K562 (cell line): ENCODE measurements around the gene TTC16. TPM values are rescaled to one million over a fixed set of nuclear protein-coding genes. Genes with fewer than 3 reads are reported as not detected.
"Not testable (repeated sequence)": the region's sequence is repeated elsewhere in the genome, so short reads cannot be mapped to it uniquely, and the experiment has no call there.

ENCODE experiments used
- ATAC-seq: fragments of 200-7000 bp; cut with Tn5 transposase; 3 replicates; pipeline ENCODE4 v1.9.1; 2020; ENCODE audit warnings: moderate library complexity
- BruUV-seq: library from RNA; stranded (reverse); fragments of 400-500 nt; replicated peaks from 2 replicates; lab custom pipeline; 2021; lab: Mats Ljungman, UMichigan
- CTCF ChIA-PET: fragments of 300-600 bp; formaldehyde crosslinking; extraction: SDS; loops from one replicate; lab custom pipeline; 2021; ENCODE audit warnings: low intra/inter-chr PET ratio; lab: Yijun Ruan, JAX
- POLR2A ChIA-PET: fragments of 300-600, 350-650 bp; sonication (Branson Sonifier 250); formaldehyde crosslinking; extraction: SDS; loops from one replicate; lab custom pipeline; 2021; ENCODE audit warnings: antibody characterized with exemption, inconsistent platforms; lab: Yijun Ruan, JAX
- DNase-seq, 4 experiments: peaks; one replicate each; pipeline versions ENCODE4 v3.0.0 to v3.0.0-alpha.2; 2011 to 2018; ENCODE audit warnings: low spot score in 3 of 4, mixed read lengths in 3 of 4; ENCODE audit errors: extremely low read depth in 1 of 4
- FAIRE-seq: peaks from 2 replicates; lab custom pipeline; 2011; peaks lifted over from hg19 to GRCh38; lab: Jason Lieb, UNC
- H2AFZ ChIP-seq: 2 replicates; pipeline ENCODE4 v1.6.0; 2011; ENCODE audit warnings: low read depth, low read length, control low read depth, inconsistent platforms
- H3K27ac ChIP-seq: fragments of 200-600 bp; 3 replicates; pipeline ENCODE4 v1.8.0; 2011; ENCODE audit warnings: low read depth, mild to moderate bottlenecking, control low read depth, inconsistent platforms, low read length, moderate library complexity, mixed read lengths; ENCODE audit errors: extremely low read depth
- H3K27me3 ChIP-seq, 2 experiments: fragments of 300-600 bp in 1 of 2; 2 replicates in 1 of 2; 3 replicates in 1 of 2; pipeline versions ENCODE4 v1.6.0 to v1.8.0; 2011; ENCODE audit warnings: inconsistent platforms in 2 of 2, low read length in 2 of 2, mild to moderate bottlenecking in 1 of 2, mixed read lengths in 1 of 2, moderate library complexity in 1 of 2; ENCODE audit not compliant: control insufficient read depth in 2 of 2, insufficient read depth in 2 of 2
- H3K36me3 ChIP-seq: fragments of 300-600 bp; 3 replicates; pipeline ENCODE4 v1.8.0; 2011; ENCODE audit warnings: mild to moderate bottlenecking, low read length, inconsistent platforms; ENCODE audit not compliant: control insufficient read depth, insufficient read depth
- H3K4me1 ChIP-seq, 2 experiments: fragments of 200-600 bp in 1 of 2; replicated peaks in 1 of 2; 2 replicates in 1 of 2; 3 replicates in 1 of 2; pipeline versions ENCODE4 v1.5.1 to v1.8.0; 2011; ENCODE audit warnings: inconsistent platforms in 2 of 2, low read length in 2 of 2, mild to moderate bottlenecking in 1 of 2, mixed read lengths in 1 of 2, moderate library complexity in 1 of 2; ENCODE audit not compliant: control insufficient read depth in 2 of 2, insufficient read depth in 2 of 2
- H3K4me2 ChIP-seq: 2 replicates; pipeline ENCODE4 v1.6.1; 2011; ENCODE audit warnings: low read length, control low read depth, inconsistent platforms, mixed read lengths; ENCODE audit not compliant: insufficient read depth
- H3K4me3 ChIP-seq: fragments of 200-600 bp; sonication (generic), shearing (Covaris generic); 2 replicates; pipeline ENCODE4 v1.5.1; 2016; ENCODE audit warnings: control low read depth, inconsistent platforms
- H3K79me2 ChIP-seq: fragments of 200-600 bp; 3 replicates; pipeline ENCODE4 v1.8.0; 2011; ENCODE audit warnings: low read length, inconsistent platforms; ENCODE audit not compliant: control insufficient read depth, insufficient read depth
- H3K9ac ChIP-seq, 2 experiments: 2 replicates each; pipeline versions ENCODE4 v1.6.0 to v1.6.1; 2011; ENCODE audit warnings: low read depth in 2 of 2, low read length in 2 of 2, control low read depth in 1 of 2, inconsistent platforms in 1 of 2, mild to moderate bottlenecking in 1 of 2, mixed read lengths in 1 of 2; ENCODE audit not compliant: insufficient read depth in 1 of 2
- H3K9me1 ChIP-seq: one replicate; pipeline ENCODE4 v1.6.0; 2011; ENCODE audit warnings: inconsistent platforms, mild to moderate bottlenecking, low read length, moderate library complexity; ENCODE audit not compliant: control insufficient read depth, insufficient read depth
- H3K9me3 ChIP-seq: replicated peaks from 2 replicates; pipeline ENCODE4 v1.5.1; 2011; ENCODE audit warnings: low read depth, low read length, inconsistent platforms; ENCODE audit not compliant: control insufficient read depth, insufficient read depth
- H4K20me1 ChIP-seq: replicated peaks from 2 replicates; pipeline ENCODE4 v1.6.1; 2011; ENCODE audit warnings: low read length, inconsistent platforms, mixed read lengths; ENCODE audit not compliant: control insufficient read depth, insufficient read depth
- ZNF384 ChIP-seq: IDR thresholded peaks from 2 replicates; pipeline ENCODE4 v1.6.1; 2012; ENCODE audit warnings: low read depth, low read length, improper control_type of control experiment
- WGBS: fragments of 100-300 bp; shearing (Covaris generic); methylation state at CpG from one replicate; pipeline ENCODE4 v1.1.6; 2016; ENCODE audit warnings: low coverage, mixed read lengths; ENCODE audit not compliant: insufficient coverage; ENCODE audit errors: missing lambda C conversion rate; 5-methylcytosine and 5-hydroxymethylcytosine counted together
- in situ Hi-C: fragments of 300-500 bp; cut with MboI; formaldehyde crosslinking; loops from 4 replicates; pipeline ENCODE4 v1.15.0; 2018; ENCODE audit warnings: inconsistent platforms, mixed read lengths
- intact Hi-C: fragments of 100-400 bp; cut with micrococcal nuclease; formaldehyde crosslinking; loops from 2 replicates; pipeline ENCODE4 v1.14.2; 2022
- polyA plus RNA-seq, 8 experiments: library from polyadenylated mRNA; depleted of rRNA in 4 of 8; stranded (reverse) in 5 of 8; unstranded in 3 of 8; fragments of >200 nt; fragmentation: Nextera tagmentation in 2 of 8; fragmentation: Illumina TruSeq in 1 of 8; extraction: Ambion mirVana in 2 of 8; extraction: Trizol in 1 of 8; gene quantifications; 2 replicates each; pipeline versions ENCODE4 v1.2.1 to v1.2.3, GENCODE V29; 2011 to 2014; ENCODE audit warnings: inconsistent platforms in 1 of 8, missing spikeins in 1 of 8
- total RNA-seq, 7 experiments: library from RNA; depleted of rRNA in 6 of 7; stranded (reverse); fragments of >200 nt in 6 of 7; fragmentation: Illumina TruSeq in 2 of 7; extraction: Trizol in 2 of 7; gene quantifications; 2 replicates each; pipeline versions ENCODE4 v1.2.1 to v1.2.3, GENCODE V29; 2011 to 2021; ENCODE audit warnings: low replicate concordance in 1 of 7

The TTC16 gene
- total and polyA plus RNA-seq, 9 of the 15 experiments (the other 6 are each of a cell fraction or from before 2014, with no cell fraction given) = 0.11 TPM; not detected in 8

- H3K36me3 ChIP-seq, H3K9me3 ChIP-seq, H3K4me3 ChIP-seq, CTCF ChIA-PET, H3K9me1 ChIP-seq, H3K27me3 ChIP-seq, H3K27ac ChIP-seq, BruUV-seq, ATAC-seq, DNase-seq, FAIRE-seq, H3K4me2 ChIP-seq, intact Hi-C loops, H4K20me1 ChIP-seq, H2AFZ ChIP-seq, H3K79me2 ChIP-seq: not testable (repeated sequence)
- in situ Hi-C loops = loop anchor here (5.0 kb wide), 1 partner anchor 44 kb away; the partner anchor contains the start of gene TOR2A
- Histone ChIP-seq H3K9ac (peak overlapping the region in 1 of 2 experiments; percentile 60; a peak in 1 of 4 replicates), H3K4me1 (peaks cover 24 to 59% of the 10 kb centered on the region in 2 experiments)
- 40% methylated on average over 8 of the region's 9 CpGs for WGBS
- TF ChIP-seq ZNF384 = peak; percentile 8; the same call in 1 of the 2 replicates
- POLR2A ChIA-PET = interaction anchor here (0.7 to 1.8 kb wide), 4 partner anchors 10 to 138 kb away, joined by 3 to 7 read pairs (median 4); no protein-coding TSS in a partner anchor
Observed at GRCh38 chr9:127780909-127781308, 65.0 kb downstream of the TTC16 start.

Other genes with a start within 250 kb of the TTC16 start
Only the 7 nearest of the 13 such genes appear.
- 9.7 and 14.7 TPM in 2 replicates for gene STXBP1, start 103.8 kb upstream of the TTC16 start, total RNA-seq (2014; rRNA removed)
- 5.6 and 6.0 TPM in 2 replicates for gene STXBP1, start 103.8 kb upstream of the TTC16 start, total RNA-seq (2014; rRNA removed; fragmentation: Illumina TruSeq; extraction: Trizol)
- gene STXBP1, start 103.8 kb upstream of the TTC16 start, total RNA-seq (2015; rRNA removed; fragmentation: Illumina TruSeq; extraction: Trizol) = 4.4 and 4.6 TPM in 2 replicates
- gene STXBP1, start 103.8 kb upstream of the TTC16 start, total RNA-seq (2021) = 32.5 and 35.1 TPM in 2 replicates
- 11.1 and 15.9 TPM in 2 replicates for gene STXBP1, start 103.8 kb upstream of the TTC16 start, polyA plus RNA-seq (2011; rRNA removed)
- gene STXBP1, start 103.8 kb upstream of the TTC16 start, polyA plus RNA-seq (2014; fragmentation: Illumina TruSeq; extraction: Trizol) = 20.2 and 23.8 TPM in 2 replicates
- 1 to 10 TPM; 6.2 to 8.1 TPM for gene STXBP1, start 103.8 kb upstream of the TTC16 start, polyA plus RNA-seq (2014; fragmentation: Nextera tagmentation; extraction: Ambion mirVana)
- gene STXBP1, start 103.8 kb upstream of the TTC16 start, polyA plus RNA-seq (2014; rRNA removed) = 10.9 and 12.7 TPM in 2 replicates
- not detected in 2 replicates for gene CFAP157, start 9.1 kb upstream of the TTC16 start, total RNA-seq (2014; rRNA removed)
- gene CFAP157, start 9.1 kb upstream of the TTC16 start, total RNA-seq (2014; rRNA removed; fragmentation: Illumina TruSeq; extraction: Trizol) = not detected in 2 replicates
- gene CFAP157, start 9.1 kb upstream of the TTC16 start, total RNA-seq (2015; rRNA removed; fragmentation: Illumina TruSeq; extraction: Trizol) = not detected in 2 replicates
- not detected in 2 replicates for gene CFAP157, start 9.1 kb upstream of the TTC16 start, total RNA-seq (2021)
- not detected in 2 replicates for gene CFAP157, start 9.1 kb upstream of the TTC16 start, polyA plus RNA-seq (2011; rRNA removed)
- not detected in 2 replicates for gene CFAP157, start 9.1 kb upstream of the TTC16 start, polyA plus RNA-seq (2014; fragmentation: Illumina TruSeq; extraction: Trizol)
- under 1 TPM in 1 of 2 experiments, not detected in 1; 0.03 TPM for gene CFAP157, start 9.1 kb upstream of the TTC16 start, polyA plus RNA-seq (2014; fragmentation: Nextera tagmentation; extraction: Ambion mirVana)
- not detected in 2 replicates for gene CFAP157, start 9.1 kb upstream of the TTC16 start, polyA plus RNA-seq (2014; rRNA removed)
- 43.1 and 54.3 TPM in 2 replicates for gene PTRH1, start 416 bp upstream of the TTC16 start, total RNA-seq (2014; rRNA removed)
- gene PTRH1, start 416 bp upstream of the TTC16 start, total RNA-seq (2014; rRNA removed; fragmentation: Illumina TruSeq; extraction: Trizol) = 1.1 and 1.8 TPM in 2 replicates
- 7.4 and 8.0 TPM in 2 replicates for gene PTRH1, start 416 bp upstream of the TTC16 start, total RNA-seq (2015; rRNA removed; fragmentation: Illumina TruSeq; extraction: Trizol)
- 21.1 and 21.6 TPM in 2 replicates for gene PTRH1, start 416 bp upstream of the TTC16 start, total RNA-seq (2021)
- gene PTRH1, start 416 bp upstream of the TTC16 start, polyA plus RNA-seq (2011; rRNA removed) = 5.7 and 8.1 TPM in 2 replicates
- gene PTRH1, start 416 bp upstream of the TTC16 start, polyA plus RNA-seq (2014; fragmentation: Illumina TruSeq; extraction: Trizol) = 3.1 and 6.7 TPM in 2 replicates
- gene PTRH1, start 416 bp upstream of the TTC16 start, polyA plus RNA-seq (2014; fragmentation: Nextera tagmentation; extraction: Ambion mirVana) = 1 to 10 TPM in 1 of 2 experiments, under 1 TPM in 1; 0.63 to 1.0 TPM
- gene PTRH1, start 416 bp upstream of the TTC16 start, polyA plus RNA-seq (2014; rRNA removed) = 28.2 and 44.3 TPM in 2 replicates
- 21.3 and 23.5 TPM in 2 replicates for gene TOR2A, start 19.2 kb downstream of the TTC16 start, total RNA-seq (2014; rRNA removed)
- 3.0 and 3.7 TPM in 2 replicates for gene TOR2A, start 19.2 kb downstream of the TTC16 start, total RNA-seq (2014; rRNA removed; fragmentation: Illumina TruSeq; extraction: Trizol)
- gene TOR2A, start 19.2 kb downstream of the TTC16 start, total RNA-seq (2015; rRNA removed; fragmentation: Illumina TruSeq; extraction: Trizol) = 11.1 and 12.0 TPM in 2 replicates
- gene TOR2A, start 19.2 kb downstream of the TTC16 start, total RNA-seq (2021) = 25.9 and 28.3 TPM in 2 replicates
- gene TOR2A, start 19.2 kb downstream of the TTC16 start, polyA plus RNA-seq (2011; rRNA removed) = 8.4 and 15.0 TPM in 2 replicates
- 15.7 and 22.6 TPM in 2 replicates for gene TOR2A, start 19.2 kb downstream of the TTC16 start, polyA plus RNA-seq (2014; fragmentation: Illumina TruSeq; extraction: Trizol)
- 1 to 10 TPM in 1 of 2 experiments, under 1 TPM in 1; 0.80 to 1.1 TPM for gene TOR2A, start 19.2 kb downstream of the TTC16 start, polyA plus RNA-seq (2014; fragmentation: Nextera tagmentation; extraction: Ambion mirVana)
- 22.5 and 27.2 TPM in 2 replicates for gene TOR2A, start 19.2 kb downstream of the TTC16 start, polyA plus RNA-seq (2014; rRNA removed)
- gene SH2D3C, start 62.6 kb downstream of the TTC16 start, total RNA-seq (2014; rRNA removed) = 0.29 and 1.2 TPM in 2 replicates
- gene SH2D3C, start 62.6 kb downstream of the TTC16 start, total RNA-seq (2014; rRNA removed; fragmentation: Illumina TruSeq; extraction: Trizol) = 0.11 and 0.19 TPM in 2 replicates
- gene SH2D3C, start 62.6 kb downstream of the TTC16 start, total RNA-seq (2015; rRNA removed; fragmentation: Illumina TruSeq; extraction: Trizol) = 0.29 and 0.34 TPM in 2 replicates
- 0.83 and 0.89 TPM in 2 replicates for gene SH2D3C, start 62.6 kb downstream of the TTC16 start, total RNA-seq (2021)
- gene SH2D3C, start 62.6 kb downstream of the TTC16 start, polyA plus RNA-seq (2011; rRNA removed) = 0.22 and 1.3 TPM in 2 replicates
- 0.19 and 0.29 TPM in 2 replicates for gene SH2D3C, start 62.6 kb downstream of the TTC16 start, polyA plus RNA-seq (2014; fragmentation: Illumina TruSeq; extraction: Trizol)
- under 1 TPM in 1 of 2 experiments, not detected in 1; 0.03 TPM for gene SH2D3C, start 62.6 kb downstream of the TTC16 start, polyA plus RNA-seq (2014; fragmentation: Nextera tagmentation; extraction: Ambion mirVana)
- gene SH2D3C, start 62.6 kb downstream of the TTC16 start, polyA plus RNA-seq (2014; rRNA removed) = 0.21 and 0.38 TPM in 2 replicates
- 33.0 and 36.7 TPM in 2 replicates for gene CDK9, start 70.0 kb downstream of the TTC16 start, total RNA-seq (2014; rRNA removed)
- gene CDK9, start 70.0 kb downstream of the TTC16 start, total RNA-seq (2014; rRNA removed; fragmentation: Illumina TruSeq; extraction: Trizol) = 27.5 and 27.9 TPM in 2 replicates
- gene CDK9, start 70.0 kb downstream of the TTC16 start, total RNA-seq (2015; rRNA removed; fragmentation: Illumina TruSeq; extraction: Trizol) = 28.1 and 29.8 TPM in 2 replicates
- gene CDK9, start 70.0 kb downstream of the TTC16 start, total RNA-seq (2021) = 75.2 and 78.6 TPM in 2 replicates
- gene CDK9, start 70.0 kb downstream of the TTC16 start, polyA plus RNA-seq (2011; rRNA removed) = 44.6 and 51.9 TPM in 2 replicates
- gene CDK9, start 70.0 kb downstream of the TTC16 start, polyA plus RNA-seq (2014; fragmentation: Illumina TruSeq; extraction: Trizol) = 54.1 and 60.5 TPM in 2 replicates
- gene CDK9, start 70.0 kb downstream of the TTC16 start, polyA plus RNA-seq (2014; fragmentation: Nextera tagmentation; extraction: Ambion mirVana) = 1 to 10 TPM; 4.2 to 5.0 TPM
- 34.7 and 42.6 TPM in 2 replicates for gene CDK9, start 70.0 kb downstream of the TTC16 start, polyA plus RNA-seq (2014; rRNA removed)
- 77.1 and 91.1 TPM in 2 replicates for gene FPGS, start 86.8 kb downstream of the TTC16 start, total RNA-seq (2014; rRNA removed)
- 19.7 and 32.6 TPM in 2 replicates for gene FPGS, start 86.8 kb downstream of the TTC16 start, total RNA-seq (2014; rRNA removed; fragmentation: Illumina TruSeq; extraction: Trizol)
- gene FPGS, start 86.8 kb downstream of the TTC16 start, total RNA-seq (2015; rRNA removed; fragmentation: Illumina TruSeq; extraction: Trizol) = 52.9 and 54.0 TPM in 2 replicates
- gene FPGS, start 86.8 kb downstream of the TTC16 start, total RNA-seq (2021) = 85.1 and 90.2 TPM in 2 replicates
- 59.2 and 65.5 TPM in 2 replicates for gene FPGS, start 86.8 kb downstream of the TTC16 start, polyA plus RNA-seq (2011; rRNA removed)
- 86.4 and 87.8 TPM in 2 replicates for gene FPGS, start 86.8 kb downstream of the TTC16 start, polyA plus RNA-seq (2014; fragmentation: Illumina TruSeq; extraction: Trizol)
- gene FPGS, start 86.8 kb downstream of the TTC16 start, polyA plus RNA-seq (2014; fragmentation: Nextera tagmentation; extraction: Ambion mirVana) = 1 to 10 TPM in 1 of 2 experiments, under 1 TPM in 1; 0.84 to 2.0 TPM
- gene FPGS, start 86.8 kb downstream of the TTC16 start, polyA plus RNA-seq (2014; rRNA removed) = 61.4 and 63.1 TPM in 2 replicates